Measurements from ENCODE around the gene TMEM30B.

DNA sequence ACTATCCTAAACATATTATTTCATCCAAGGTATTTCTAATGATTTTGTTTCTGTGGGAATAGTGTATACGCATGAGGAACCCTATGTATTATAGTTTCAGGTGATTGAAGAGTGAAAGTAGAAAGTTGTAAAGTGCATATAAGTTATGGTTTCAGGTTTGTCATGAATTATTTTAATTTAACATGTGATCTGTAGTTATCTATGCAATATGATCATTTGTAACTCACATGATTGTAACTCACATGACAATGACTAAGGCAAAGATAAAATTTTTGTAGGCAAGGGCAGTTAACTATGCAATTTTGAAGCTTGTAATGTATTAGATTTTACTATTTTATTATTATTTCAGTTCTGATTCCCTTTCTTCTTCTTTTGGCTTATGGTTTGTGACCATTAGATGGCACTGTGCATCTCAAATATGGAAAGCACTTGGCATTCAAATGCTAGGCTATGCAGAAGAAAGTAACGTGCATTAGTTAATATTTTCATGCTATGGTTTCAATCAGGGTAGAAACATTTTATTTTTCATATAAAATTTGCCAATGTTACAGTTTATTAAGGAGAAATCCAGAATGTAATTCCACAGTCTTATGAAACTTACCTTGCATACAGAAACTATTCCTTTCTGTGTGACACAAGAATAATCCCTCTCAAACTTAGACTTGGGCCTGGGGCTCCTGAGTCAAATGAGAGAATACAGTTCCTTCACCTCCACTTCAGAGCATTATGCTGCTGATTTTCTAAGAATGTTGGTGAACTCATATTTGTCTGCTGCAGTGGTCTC lies 15.8 kb upstream of the TMEM30B start:
- TF ChIP-seq CTCF (IDR thresholded peaks at IDR 0.05) (peak in 5 of 6 experiments; percentile 20 to 76 (median 65)), POLR2A (IDR thresholded peaks at IDR 0.05) (no peak)

All from Peyer's patch (tissue), 4 donors.